Superior temporal gyrus (tissue), 1 donor: ENCODE data around the gene PRKAG1.

Experiments
- DNase-seq: peaks from one replicate; pipeline ENCODE4 v3.0.0-alpha.2; 2016; ENCODE audit errors: extremely low spot score

The PRKAG1 gene

DNA sequence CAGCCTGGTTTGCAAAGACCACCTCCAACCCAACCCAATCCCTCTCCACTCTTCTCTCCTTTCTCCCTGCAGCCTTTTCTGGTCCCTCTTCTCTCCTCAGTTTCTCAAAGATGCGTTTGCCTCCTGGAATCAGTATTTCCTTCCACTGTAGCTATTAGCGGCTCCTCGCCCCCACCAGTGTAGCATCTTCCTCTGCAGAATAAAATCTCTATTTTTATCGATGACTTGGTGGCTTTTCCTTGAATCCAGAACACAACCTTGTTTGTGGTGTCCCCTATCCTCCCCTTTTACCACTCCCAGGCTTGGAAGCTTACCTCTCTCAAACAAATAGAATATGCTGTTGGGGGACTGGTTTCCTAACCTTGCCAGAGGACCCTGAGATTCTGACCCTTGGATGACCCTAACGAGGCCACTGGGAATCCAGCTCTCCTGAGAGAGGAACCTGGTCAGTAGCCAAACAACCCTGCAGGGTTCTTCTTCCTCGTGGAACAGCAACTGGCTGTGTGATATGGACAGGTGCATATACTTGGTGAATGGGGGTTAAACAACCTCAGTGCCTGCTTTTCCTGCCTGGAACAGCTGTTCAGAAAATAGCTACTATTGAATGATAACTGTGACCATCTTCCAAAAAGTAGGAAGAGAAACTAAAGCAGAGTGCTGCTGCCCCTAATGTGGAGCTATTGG is 36.0 kb downstream of the PRKAG1 start:
- DNase-seq = no peak

DNA sequence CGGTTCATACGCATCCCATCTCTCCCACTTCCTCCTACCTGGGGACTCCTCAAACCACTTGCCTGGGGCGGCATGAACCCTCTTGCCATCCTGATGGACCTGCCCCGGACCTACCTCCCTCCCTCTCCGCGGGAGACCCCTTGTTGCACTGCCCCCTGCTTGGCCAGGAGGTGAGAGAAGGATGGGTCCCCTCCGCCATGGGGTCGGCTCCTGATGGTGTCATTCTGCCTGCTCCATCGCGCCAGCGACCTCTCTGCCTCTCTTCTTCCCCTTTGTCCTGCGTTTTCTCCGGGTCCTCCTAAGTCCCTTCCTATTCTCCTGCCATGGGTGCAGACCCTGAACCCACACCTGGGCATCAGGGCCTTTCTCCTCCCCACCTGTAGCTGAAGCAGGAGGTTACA is 36.8 kb downstream of the PRKAG1 start:
- DNase-seq = no peak

- DNase-seq = no peak
Measured at GRCh38 chr12:48980953-48981756, 37.4 kb downstream of the PRKAG1 start.

GRCh38 chr12:48980389-48980952 is 38.1 kb downstream of the PRKAG1 start:
- no peak for DNase-seq

- no peak for DNase-seq
Measured at GRCh38 chr12:48979602-48980388, 38.8 kb downstream of the PRKAG1 start.

- DNase-seq = no peak
Measured at GRCh38 chr12:48978741-48979601, 39.6 kb downstream of the PRKAG1 start.

GRCh38 chr12:48978291-48978740 is 40.3 kb downstream of the PRKAG1 start, which contains the start of gene WNT1:
WNT1 (plus strand) TSS chr12:48978322; CDS start chr12:48978651, 329 bp downstream.
- DNase-seq = no peak

- DNase-seq = no peak
Measured at GRCh38 chr12:48977290-48978281, 41.0 kb downstream of the PRKAG1 start.

DNA sequence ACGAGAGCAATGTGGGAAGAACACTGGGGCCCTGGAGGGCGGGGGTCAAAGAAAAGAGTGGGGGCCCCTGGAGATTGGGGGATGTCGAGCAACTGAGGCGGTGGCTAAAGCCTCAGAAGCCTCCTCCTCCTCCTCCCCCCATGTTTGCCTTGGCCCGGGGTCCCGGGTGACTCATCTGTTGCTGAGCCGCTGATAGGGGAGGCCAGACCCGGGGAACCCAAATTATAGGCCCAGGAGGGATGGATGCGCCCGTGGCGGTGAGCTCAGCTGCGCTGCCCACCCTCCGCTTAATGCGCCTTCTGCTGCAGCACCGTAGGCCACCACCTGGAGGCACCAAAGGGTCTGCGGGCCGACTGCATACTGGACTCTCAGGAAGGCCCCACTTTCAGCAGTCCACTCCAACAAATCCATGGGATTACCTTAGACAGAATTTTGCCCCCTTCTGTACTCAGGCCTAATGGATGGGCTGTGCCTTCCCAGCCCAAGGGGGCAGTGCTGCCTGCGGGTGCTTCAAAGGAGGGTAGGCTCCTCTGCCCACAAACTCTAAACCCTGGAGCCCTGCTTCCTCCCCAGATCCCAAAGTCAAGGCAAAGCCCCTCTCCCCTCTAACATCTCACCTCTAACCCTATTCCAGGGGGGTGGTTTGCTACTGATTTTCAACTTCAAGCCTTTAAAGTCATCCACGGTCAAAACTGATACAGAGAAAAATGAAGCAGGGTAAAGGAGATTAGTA is 44.5 kb downstream of the PRKAG1 start:
- DNase-seq = no peak

- no peak for DNase-seq
Measured at GRCh38 chr12:48973531-48973930, 45.0 kb downstream of the PRKAG1 start.

GRCh38 chr12:48972952-48973483 is 45.6 kb downstream of the PRKAG1 start:
- DNase-seq = no peak

- no peak for DNase-seq
Measured at GRCh38 chr12:48972213-48972951, 46.2 kb downstream of the PRKAG1 start.

GRCh38 chr12:48970702-48971334 is 47.8 kb downstream of the PRKAG1 start:
- no peak for DNase-seq

DNA sequence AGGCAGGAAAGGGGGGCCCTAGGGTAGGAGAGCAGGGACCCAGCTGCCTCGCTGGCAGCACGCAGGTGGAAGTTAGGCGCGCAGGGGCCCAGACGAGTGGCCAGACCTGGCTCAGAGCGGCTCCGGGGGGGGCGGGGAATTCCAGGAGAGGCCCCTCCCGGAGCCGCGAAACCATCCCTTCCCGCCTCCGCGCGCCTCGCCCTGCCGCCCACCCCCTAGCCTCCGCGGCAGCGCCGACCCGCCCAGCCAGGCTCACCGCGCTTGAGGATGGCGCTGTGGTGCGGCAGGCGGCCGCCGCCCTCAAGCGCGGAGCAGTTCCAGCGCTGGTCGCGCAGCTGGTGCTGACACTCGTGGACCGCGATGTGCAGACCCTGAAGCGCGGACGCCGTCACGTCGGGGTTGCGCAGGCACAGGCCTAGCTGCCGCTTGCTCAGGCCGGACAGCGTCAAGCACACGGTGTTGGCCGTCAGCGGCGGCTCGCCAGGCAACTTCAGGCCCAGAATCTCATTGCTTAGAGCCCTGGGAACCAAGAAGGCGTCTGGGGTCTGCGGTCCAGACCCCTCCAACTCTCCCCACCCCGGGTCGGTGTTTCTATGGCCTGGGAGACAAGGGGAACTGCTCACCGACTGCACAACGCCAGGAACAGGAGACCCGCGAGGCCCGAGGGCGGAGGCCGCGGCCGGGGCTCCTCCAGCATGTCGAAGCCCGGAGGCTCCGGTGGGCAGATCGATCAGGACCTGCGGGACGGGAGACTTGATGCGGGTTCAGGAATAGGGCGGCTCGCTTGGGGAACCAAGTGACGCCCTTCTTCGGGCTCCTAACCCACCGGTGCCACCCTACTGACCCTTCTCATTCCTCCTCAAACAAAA is 48.5 kb downstream of the PRKAG1 start:
- no peak for DNase-seq

- DNase-seq = no peak
Measured at GRCh38 chr12:48969160-48969771, 49.3 kb downstream of the PRKAG1 start.

- DNase-seq = no peak
Measured at GRCh38 chr12:48968467-48968866, 50.1 kb downstream of the PRKAG1 start.
